Brain microvascular endothelial cell (primary cell): ENCODE results near the gene LAMTOR4.

Source experiments
- DNase-seq: peaks from one replicate; pipeline ENCODE4 v3.0.0-alpha.2; 2020
- H3K27ac ChIP-seq: fragments of 250-450 bp; sonication (Bioruptor Pico); 2 replicates; pipeline ENCODE4 v1.5.1; 2020; ENCODE audit warnings: mild to moderate bottlenecking, moderate library complexity
- H3K27me3 ChIP-seq: fragments of 250-450 bp; sonication (Bioruptor Pico); replicated peaks from 2 replicates; pipeline ENCODE4 v1.5.1; 2020; ENCODE audit warnings: mild to moderate bottlenecking
- H3K36me3 ChIP-seq: fragments of 250-450 bp; sonication (Bioruptor Pico); replicated peaks from 2 replicates; pipeline ENCODE4 v1.5.1; 2020; ENCODE audit warnings: mild to moderate bottlenecking
- H3K4me3 ChIP-seq: 2 replicates; pipeline ENCODE4 v1.5.1; 2011; ENCODE audit warnings: low read depth, mild to moderate bottlenecking, control low read depth, low read length, moderate library complexity
- CTCF ChIP-seq: IDR thresholded peaks from 2 replicates; pipeline ENCODE4 v1.5.1; 2011; ENCODE audit warnings: low read depth, mild to moderate bottlenecking, moderate library complexity, low read length, control low read depth, inconsistent platforms; ENCODE audit errors: missing control alignments
- in situ Hi-C: cut with HindIII; loops from 2 replicates; pipeline ENCODE4 v1.10.0; 2017; ENCODE audit warnings: low sequenced_read_pairs, low pct_ligation_motif_present

Gene LAMTOR4

DNA sequence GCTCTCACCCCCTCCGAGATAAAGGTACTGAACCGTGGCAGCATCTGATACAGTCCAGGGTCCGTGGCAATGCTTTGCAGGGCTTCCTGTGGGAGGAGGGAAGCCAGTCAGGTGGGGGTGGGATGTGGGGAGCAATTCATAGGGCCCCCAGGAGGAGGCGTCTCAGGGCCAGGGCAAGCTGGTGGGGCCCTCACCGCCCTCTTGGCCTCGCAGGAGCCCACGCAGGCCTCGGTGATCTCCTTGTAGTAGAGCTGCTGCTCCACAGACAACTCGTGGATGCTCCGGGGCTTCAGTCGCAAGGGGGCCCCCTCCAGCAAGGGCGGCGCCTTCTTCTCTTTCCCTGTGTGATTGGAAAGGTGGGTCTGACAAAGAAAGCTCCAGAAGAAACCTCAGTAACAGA lies 36.8 kb upstream of the LAMTOR4 start:
- Histone ChIP-seq H3K27ac (no peak overlapping the region), H3K4me3 (no peak overlapping the region), H3K36me3 (peaks cover 45% of the 10 kb centered on the region), H3K27me3 (no peaks in the 10 kb centered on the region)
- in situ Hi-C loops: no loop called here
- no peak for TF ChIP-seq CTCF
- DNase-seq: no peak

- no peaks in the 10 kb centered on the region for H3K27me3 ChIP-seq
- H3K4me3 ChIP-seq: no peak overlapping the region
- no peak for DNase-seq
- H3K27ac ChIP-seq: no peak overlapping the region
- TF ChIP-seq CTCF: no peak
- in situ Hi-C loops: no loop called here
- peaks cover 34% of the 10 kb centered on the region for H3K36me3 ChIP-seq
Measured at GRCh38 chr7:100115026-100115425, 33.7 kb upstream of the LAMTOR4 start.

DNA sequence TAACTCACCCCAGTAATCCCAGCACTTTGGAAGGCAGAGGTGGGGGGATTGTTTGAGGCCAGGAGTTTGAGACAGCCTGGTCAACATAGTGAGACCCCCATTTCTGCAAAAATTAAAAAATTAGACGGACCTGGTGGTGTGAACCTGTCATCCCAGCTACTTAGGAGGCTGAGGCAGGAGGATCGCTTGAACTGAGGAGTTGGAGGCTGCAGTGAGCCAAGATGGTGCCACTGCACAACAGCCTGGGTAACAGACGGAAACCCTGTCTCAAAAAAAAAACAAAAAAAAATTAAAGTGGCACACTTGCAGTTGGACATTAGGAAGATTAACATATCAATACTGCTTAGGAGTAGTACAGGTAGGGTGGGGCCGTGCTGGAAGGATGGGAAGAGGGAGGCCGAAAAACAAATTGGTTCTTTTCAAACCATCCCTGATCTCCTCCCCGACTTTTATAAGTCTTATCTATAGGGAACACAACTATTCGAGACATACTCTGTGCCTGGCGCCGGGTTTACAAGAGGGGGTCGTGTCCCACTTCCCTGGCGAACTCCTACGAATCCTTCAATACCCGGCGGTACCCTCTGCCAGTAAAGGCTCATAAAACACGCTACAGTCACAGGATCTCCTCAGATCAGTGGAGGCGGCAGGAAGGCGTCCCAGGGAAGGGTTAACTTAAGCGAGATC lies 30.2 kb upstream of the LAMTOR4 start:
- peaks cover 5% of the 10 kb centered on the region for H3K36me3 ChIP-seq

DNA sequence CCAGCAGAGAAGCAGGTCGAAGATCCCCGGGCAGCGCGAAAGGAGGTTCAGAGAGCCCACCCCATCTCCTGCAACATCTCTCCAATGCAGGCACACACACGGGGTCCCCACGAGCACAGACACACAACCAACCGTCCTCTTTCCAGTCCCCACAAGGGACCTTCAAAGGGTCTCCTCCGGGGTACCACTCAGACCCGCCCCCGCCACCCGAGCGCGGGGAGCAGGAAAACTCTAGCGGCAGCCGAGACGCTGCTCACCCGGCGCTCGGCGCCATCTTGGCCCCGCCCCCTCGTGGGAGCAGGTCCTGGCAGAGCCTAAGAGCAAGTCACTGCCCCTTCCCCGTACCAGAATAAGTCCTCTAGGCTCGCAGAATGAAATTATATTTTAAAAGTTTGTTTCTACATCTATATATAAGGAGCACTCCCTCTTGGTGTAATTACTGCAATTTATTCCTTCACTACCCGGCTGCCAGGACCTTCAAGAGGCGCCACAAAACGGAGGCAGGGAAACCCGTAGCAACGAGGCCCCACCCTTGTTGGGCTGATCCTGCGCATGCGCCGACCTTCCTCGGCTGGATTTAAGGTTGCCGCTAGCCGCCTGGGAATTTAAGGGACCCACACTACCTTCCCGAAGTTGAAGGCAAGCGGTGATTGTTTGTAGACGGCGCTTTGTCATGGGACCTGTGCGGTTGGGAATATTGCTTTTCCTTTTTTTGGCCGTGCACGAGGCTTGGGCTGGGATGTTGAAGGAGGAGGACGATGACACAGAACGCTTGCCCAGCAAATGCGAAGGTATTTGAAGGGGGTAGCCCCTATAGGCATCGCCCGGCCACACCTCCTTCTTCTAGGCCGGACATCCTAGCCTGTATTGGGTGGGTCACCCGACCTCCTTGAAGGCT lies 29.4 kb upstream of the LAMTOR4 start, which contains the start of the genes CNPY4 and TAF6:
Gene CNPY4 (plus strand): TSS at position 563 of the 898 bp plus-strand sequence. CDS start 111 bp downstream, at position 674.
Gene TAF6 (minus strand): TSS at position 287 of the 898 bp plus-strand sequence. CDS start 5,149 bp downstream, outside the sequence.
- peak; percentile 92 for DNase-seq
- no peak for TF ChIP-seq CTCF
- H3K36me3 ChIP-seq: no peaks in the 10 kb centered on the region
- H3K4me3 ChIP-seq: peak within 1 kb of the TSS; percentile 91
- no peaks in the 10 kb centered on the region for H3K27me3 ChIP-seq
- in situ Hi-C loops: no loop called here
- peak within 1 kb of the TSS; percentile 98 for H3K27ac ChIP-seq

More for the DNA sequence above, 30.2 kb upstream of the LAMTOR4 start:
- no peak for DNase-seq
- peak overlapping the region; percentile 91 for H3K4me3 ChIP-seq
- TF ChIP-seq CTCF: no peak
- H3K27ac ChIP-seq: peak overlapping the region; percentile 98
- no peaks in the 10 kb centered on the region for H3K27me3 ChIP-seq
- in situ Hi-C loops: no loop called here

DNA sequence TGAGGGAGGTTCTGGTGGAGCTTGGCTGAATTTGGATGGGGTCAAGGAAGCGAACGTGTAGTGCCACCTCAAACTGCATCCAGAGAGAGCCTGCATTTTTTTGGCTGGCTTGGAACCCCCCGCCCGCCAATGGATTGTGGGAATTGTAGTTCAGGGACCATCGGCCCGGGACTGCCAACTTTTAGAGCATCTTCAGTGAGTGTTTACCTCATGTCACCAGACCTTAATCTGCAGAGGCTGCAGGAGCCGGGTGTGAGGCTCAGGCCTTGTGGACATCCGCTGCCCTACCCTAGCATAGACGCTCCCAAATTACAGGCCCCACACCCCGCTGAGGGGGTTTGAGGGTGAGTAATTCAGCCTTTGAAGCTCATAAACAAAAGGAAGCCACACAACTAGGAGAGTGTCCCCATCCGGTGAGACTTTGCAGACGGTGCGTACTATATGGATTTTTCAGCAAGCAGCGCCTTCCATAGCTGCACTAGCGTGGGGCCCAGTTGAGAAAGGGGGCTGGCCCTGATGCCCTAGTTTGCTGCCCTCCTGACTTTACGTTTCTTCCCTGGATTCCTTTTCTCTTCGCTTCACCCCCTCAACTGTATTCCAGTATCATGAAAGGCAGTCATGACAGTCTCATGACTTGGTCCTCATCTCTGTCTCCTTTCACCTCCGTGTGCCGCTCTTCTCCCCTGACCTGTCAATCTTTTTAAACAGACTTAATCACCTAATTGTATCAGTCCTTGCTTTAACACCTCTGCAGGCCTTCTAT lies 28.6 kb upstream of the LAMTOR4 start:
- in situ Hi-C loops: no loop called here
- H3K27me3 ChIP-seq: no peaks in the 10 kb centered on the region
- no peaks in the 10 kb centered on the region for H3K36me3 ChIP-seq
- peak overlapping the region; percentile 98 for H3K27ac ChIP-seq
- H3K4me3 ChIP-seq: peak overlapping the region; percentile 91
- peak; percentile 55 for DNase-seq
- TF ChIP-seq CTCF: no peak
